Testis (tissue), 2 donors: ENCODE data around the gene CNPY1.

Experiments used
- CTCF ChIP-seq, 3 experiments: fragments of 450-650 bp in 2 of 3; fragments of 200-600 bp in 1 of 3; sonication (generic) in 1 of 3; IDR thresholded peaks; one replicate each; pipeline ENCODE4 v1.5.1; 2016 to 2019; ENCODE audit warnings: antibody characterized with exemption in 3 of 3, mild to moderate bottlenecking in 2 of 3, moderate library complexity in 1 of 3
- POLR2A ChIP-seq: fragments of 450-650 bp; IDR thresholded peaks from one replicate; pipeline ENCODE4 v1.6.1; 2017; ENCODE audit warnings: antibody characterized with exemption, mild to moderate bottlenecking, moderate library complexity

GRCh38 chr7:155464183-155464582 is 82.2 kb downstream of the CNPY1 start:
- no peak for TF ChIP-seq POLR2A
- no peak for TF ChIP-seq CTCF (IDR thresholded peaks at IDR 0.05)
